ENCODE data around the gene AKT1. TPM values are rescaled to one million over a fixed set of nuclear protein-coding genes. Genes with fewer than 3 reads are reported as not detected.

The AKT1 gene
- total RNA-seq, 2 donors from 2014 or later = 115 to 143 TPM

DNA sequence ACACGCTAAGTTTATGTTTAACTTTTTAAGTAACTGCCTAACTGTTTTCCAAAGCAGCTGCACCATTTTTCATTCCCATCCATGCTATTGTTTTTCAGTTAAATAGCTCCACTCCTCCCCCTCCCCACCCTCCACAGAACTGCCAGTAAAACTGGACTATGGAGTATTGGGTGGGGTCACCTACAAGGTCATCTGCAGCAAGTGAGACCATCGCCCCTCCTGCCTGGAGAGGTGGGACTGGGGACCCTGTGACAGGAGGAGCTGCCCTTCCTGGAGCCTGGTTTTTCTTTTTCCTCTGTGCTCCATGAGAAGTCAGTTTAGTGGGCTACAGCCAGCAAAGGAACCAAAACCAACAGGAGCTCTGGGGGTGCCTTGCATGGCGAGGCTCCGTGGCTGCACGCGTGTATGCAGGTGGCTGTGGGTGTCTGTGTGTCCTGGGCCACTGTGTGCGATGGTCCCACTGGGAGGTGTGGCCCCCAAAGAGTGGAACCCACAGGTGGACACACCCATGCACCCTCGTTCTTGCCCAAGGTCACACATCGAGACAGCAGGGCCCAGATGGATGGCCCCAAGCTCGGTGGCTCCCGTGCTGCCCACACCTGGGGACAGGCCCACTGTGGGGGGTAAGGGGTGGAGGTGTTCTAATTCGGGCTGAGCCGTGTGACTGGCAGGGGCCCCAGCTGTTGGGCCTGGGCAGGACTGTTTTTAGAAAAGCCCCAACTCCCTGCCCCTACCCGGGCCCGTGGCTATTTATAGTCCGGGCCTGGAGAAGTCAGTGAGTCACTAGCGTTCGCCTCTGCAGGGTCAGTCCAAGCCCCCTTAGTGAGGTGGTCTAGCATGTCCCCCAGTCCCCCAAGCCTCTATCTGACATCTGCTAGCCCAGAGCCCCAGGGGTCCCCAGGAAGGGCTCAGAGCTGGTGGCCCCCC, 73.8 kb downstream of the AKT1 start:
- DNase-seq (ENCODE audit: low spot score) = no peak
- intact Hi-C loops (cut with DNase I) = no loop called here

Other genes with a start within 250 kb of the AKT1 start
- 1 to 10 TPM; 1.4 to 5.9 TPM for gene C14orf180, start 216.0 kb downstream of the AKT1 start, total RNA-seq
- under 1 TPM in 1 of 2 donors, not detected in 1; 0.38 TPM for gene TMEM179, start 191.0 kb downstream of the AKT1 start, total RNA-seq
- 10 to 100 TPM; 70.5 to 78.7 TPM for gene INF2, start 106.1 kb downstream of the AKT1 start, total RNA-seq
- gene ADSS1, start 71.5 kb downstream of the AKT1 start, total RNA-seq = 10 to 100 TPM in 1 of 2 donors, 1 to 10 TPM in 1; 8.2 to 10.2 TPM
- 10 to 100 TPM; 58.3 to 66.1 TPM for gene SIVA1, start 42.6 kb downstream of the AKT1 start, total RNA-seq
- gene ZBTB42, start 5.4 kb upstream of the AKT1 start, total RNA-seq = 1 to 10 TPM; 3.3 to 3.8 TPM
- gene CEP170B, start 69.5 kb upstream of the AKT1 start, total RNA-seq = 10 to 100 TPM; 26.8 to 47.0 TPM
- under 1 TPM in 1 of 2 donors, not detected in 1; 0.24 TPM for gene PLD4, start 129.1 kb upstream of the AKT1 start, total RNA-seq
- gene AHNAK2, start 182.6 kb upstream of the AKT1 start, total RNA-seq = 100 to 1,000 TPM; 242 to 274 TPM
- 1 to 10 TPM; 4.7 to 5.6 TPM for gene CLBA1, start 190.0 kb upstream of the AKT1 start, total RNA-seq
- gene CDCA4, start 225.3 kb upstream of the AKT1 start, total RNA-seq = 1 to 10 TPM; 4.3 to 4.8 TPM

All from posterior vena cava (tissue), 2 donors.